ENCODE data around the gene C10orf71. TPM values are rescaled to one million over a fixed set of nuclear protein-coding genes. Genes with fewer than 3 reads are reported as not detected.

The C10orf71 gene
- total and polyA plus RNA-seq, 2 experiments from 2014 or later, result not detected

DNA sequence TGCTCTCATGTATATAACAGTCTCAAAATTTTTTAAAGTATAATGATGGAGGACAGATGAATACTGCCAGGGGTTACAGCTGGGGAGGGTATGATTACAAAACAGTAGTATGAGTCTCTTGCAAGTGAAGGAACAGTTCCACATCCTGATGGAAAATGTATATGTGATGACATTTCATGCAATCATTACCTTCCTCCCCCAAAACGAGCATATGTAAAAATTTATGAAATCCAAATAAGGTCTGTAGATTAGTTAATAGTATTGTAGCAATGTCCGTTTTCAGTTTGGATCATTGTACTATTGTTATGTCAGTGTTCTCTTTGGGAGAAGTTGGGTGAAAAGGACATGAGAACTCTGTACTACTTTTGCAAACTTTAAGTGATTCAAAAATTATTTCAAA lies 58.9 kb downstream of the C10orf71 start:
- Histone ChIP-seq H2AFZ (no peak overlapping the region), H4K20me1 (ENCODE audit: insufficient read depth, poor library complexity, severe bottlenecking) (no peaks in the 10 kb centered on the region), H3K36me3 (replicated peaks; ENCODE audit: insufficient read depth, low read depth) (no peaks in the 10 kb centered on the region), H3K4me1 (ENCODE audit: insufficient read depth) (no peaks in the 10 kb centered on the region), H3K27me3 (no peaks in the 10 kb centered on the region), H3K4me2 (no peak overlapping the region), H3K79me2 (no peaks in the 10 kb centered on the region), H3K9me3 (ENCODE audit: low read depth) (no peaks in the 10 kb centered on the region), H3K27ac (no peak overlapping the region), H3K4me3 (no peak overlapping the region), H3K9me2 (replicated peaks; ENCODE audit: insufficient read depth) (no peaks in the 10 kb centered on the region)
- DNase-seq (ENCODE audit: low spot score), result no peak
- TF ChIP-seq EZH2 (IDR thresholded peaks at IDR 0.05; ENCODE audit: borderline replicate concordance) (no peak), EZH2phosphoT487 (IDR thresholded peaks at IDR 0.05; ENCODE audit: low read depth, severe bottlenecking, unreplicated experiment) (no peak)
- TF ChIP-seq, protein P1, sequence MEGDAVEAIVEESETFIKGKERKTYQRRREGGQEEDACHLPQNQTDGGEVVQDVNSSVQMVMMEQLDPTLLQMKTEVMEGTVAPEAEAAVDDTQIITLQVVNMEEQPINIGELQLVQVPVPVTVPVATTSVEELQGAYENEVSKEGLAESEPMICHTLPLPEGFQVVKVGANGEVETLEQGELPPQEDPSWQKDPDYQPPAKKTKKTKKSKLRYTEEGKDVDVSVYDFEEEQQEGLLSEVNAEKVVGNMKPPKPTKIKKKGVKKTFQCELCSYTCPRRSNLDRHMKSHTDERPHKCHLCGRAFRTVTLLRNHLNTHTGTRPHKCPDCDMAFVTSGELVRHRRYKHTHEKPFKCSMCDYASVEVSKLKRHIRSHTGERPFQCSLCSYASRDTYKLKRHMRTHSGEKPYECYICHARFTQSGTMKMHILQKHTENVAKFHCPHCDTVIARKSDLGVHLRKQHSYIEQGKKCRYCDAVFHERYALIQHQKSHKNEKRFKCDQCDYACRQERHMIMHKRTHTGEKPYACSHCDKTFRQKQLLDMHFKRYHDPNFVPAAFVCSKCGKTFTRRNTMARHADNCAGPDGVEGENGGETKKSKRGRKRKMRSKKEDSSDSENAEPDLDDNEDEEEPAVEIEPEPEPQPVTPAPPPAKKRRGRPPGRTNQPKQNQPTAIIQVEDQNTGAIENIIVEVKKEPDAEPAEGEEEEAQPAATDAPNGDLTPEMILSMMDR (IDR thresholded peaks at IDR 0.05; ENCODE audit: poor library complexity), result no peak
- WGBS (ENCODE audit: low lambda C conversion rate, missing lambda C conversion rate), result 79% methylated on average over 2 of the region's 2 CpGs

DNA sequence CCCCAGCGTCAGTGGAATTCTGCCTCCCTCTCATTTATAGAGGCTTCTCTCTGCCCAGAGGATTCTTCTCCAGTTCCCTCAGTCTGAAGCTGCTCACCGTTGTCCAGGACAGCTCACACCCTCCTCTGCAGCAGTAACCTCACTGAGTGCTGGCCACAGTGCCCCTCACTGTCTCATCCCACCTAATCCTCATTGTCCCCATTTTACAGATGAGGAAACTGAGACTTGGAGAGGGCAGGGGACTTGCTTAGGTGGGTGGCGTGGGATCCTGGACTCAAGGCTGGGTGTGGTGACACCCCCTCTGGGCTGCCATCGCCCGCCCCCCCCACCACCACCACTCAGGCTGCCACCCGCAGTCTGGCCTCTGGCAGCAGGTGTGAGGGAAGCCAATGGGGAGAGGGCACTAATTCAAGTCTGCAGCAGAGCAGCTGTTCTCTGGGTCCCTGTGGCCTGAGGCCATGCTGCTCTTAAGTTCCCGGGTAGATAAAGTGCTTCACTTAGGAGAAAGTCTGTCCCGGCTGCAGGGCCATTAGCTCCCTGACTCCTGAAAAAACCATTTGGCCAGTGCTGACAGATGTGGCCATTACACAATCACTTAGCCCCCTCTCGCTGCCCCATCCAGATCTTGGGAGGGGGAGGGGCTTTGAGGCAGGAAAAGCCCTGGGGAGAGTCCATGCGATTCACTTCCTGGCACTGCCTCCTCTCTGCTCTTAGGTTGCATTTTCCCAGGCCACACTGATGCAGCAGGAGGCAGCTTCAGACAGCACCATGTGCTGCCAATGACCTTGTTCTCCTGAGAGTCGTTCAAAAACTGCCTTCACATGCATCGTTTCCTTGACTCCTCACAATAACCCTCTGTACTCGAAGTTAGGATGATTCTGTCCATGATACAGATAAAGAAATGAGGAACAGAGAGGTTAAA lies 60.6 kb downstream of the C10orf71 start:
- H3K4me1 ChIP-seq (ENCODE audit: insufficient read depth), result no peaks in the 10 kb centered on the region
- no peak overlapping the region for H3K27ac ChIP-seq
- H3K4me3 ChIP-seq, result no peak overlapping the region
- DNase-seq (ENCODE audit: low spot score), result no peak
- no peak overlapping the region for H3K4me2 ChIP-seq
- 46% methylated on average over 12 of the region's 13 CpGs for WGBS (ENCODE audit: low lambda C conversion rate, missing lambda C conversion rate)
- H2AFZ ChIP-seq, result no peak overlapping the region
- no peaks in the 10 kb centered on the region for H3K79me2 ChIP-seq
- no peaks in the 10 kb centered on the region for H3K9me2 ChIP-seq (replicated peaks; ENCODE audit: insufficient read depth)
- TF ChIP-seq, protein P1 (IDR thresholded peaks at IDR 0.05; ENCODE audit: poor library complexity), result no peak
- TF ChIP-seq EZH2phosphoT487 (IDR thresholded peaks at IDR 0.05; ENCODE audit: low read depth, severe bottlenecking, unreplicated experiment), result no peak
- no peak for TF ChIP-seq EZH2 (IDR thresholded peaks at IDR 0.05; ENCODE audit: borderline replicate concordance)
- no peaks in the 10 kb centered on the region for H3K27me3 ChIP-seq
- no peaks in the 10 kb centered on the region for H3K9me3 ChIP-seq (ENCODE audit: low read depth)
- H3K36me3 ChIP-seq (replicated peaks; ENCODE audit: insufficient read depth, low read depth), result no peaks in the 10 kb centered on the region
- no peaks in the 10 kb centered on the region for H4K20me1 ChIP-seq (ENCODE audit: insufficient read depth, poor library complexity, severe bottlenecking)

DNA sequence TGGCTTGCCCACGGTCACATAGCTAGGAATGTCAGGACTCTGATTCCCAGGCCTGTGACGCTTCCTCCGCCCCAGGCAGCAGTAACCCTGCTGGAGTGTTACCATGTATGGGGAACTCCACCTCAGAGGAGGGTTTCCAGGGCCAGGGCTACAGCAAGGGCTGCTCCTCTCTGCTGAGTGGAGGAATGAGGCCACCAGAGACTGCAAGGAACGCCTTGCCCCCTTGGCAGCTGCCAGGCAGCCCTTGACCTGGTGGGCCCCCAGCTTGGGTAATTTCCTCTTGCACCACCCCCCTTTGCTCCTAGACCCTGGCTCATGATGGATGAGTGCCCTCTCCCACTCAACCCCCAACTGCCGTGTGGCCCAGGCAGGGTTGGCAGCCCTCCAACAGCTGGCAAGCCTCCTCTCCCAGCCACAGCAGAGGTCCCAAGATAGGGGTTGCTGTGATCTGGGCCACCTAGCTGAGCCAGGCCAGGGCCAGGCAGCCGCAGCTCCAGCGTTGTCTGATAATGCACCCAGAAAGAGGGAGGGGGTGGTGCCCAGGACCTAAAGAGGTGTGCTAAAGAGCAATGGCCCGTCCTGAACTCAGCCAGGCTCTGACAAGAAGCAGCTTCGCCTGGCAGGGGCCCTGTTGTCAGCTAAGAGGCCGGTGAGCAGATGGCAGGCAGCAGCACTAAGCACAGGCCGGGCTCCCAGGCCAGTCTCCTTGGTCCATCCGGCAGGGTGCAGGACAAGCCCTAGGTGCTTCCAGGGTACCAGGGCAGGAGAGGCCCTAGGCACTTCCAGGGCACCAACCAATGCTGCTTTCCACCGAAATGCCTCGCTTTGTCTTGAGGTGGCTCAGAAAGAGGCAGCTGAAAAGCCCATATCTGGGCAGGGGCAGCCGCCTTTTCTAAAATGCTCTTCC lies 61.6 kb downstream of the C10orf71 start:
- WGBS (ENCODE audit: low lambda C conversion rate, missing lambda C conversion rate), result 71% methylated on average over 15 of the region's 15 CpGs
- DNase-seq (ENCODE audit: low spot score), result no peak
- Histone ChIP-seq H2AFZ (no peak overlapping the region), H3K27ac (no peak overlapping the region), H4K20me1 (ENCODE audit: insufficient read depth, poor library complexity, severe bottlenecking) (no peaks in the 10 kb centered on the region), H3K36me3 (replicated peaks; ENCODE audit: insufficient read depth, low read depth) (no peaks in the 10 kb centered on the region), H3K9me2 (replicated peaks; ENCODE audit: insufficient read depth) (no peaks in the 10 kb centered on the region), H3K4me2 (no peak overlapping the region), H3K79me2 (no peaks in the 10 kb centered on the region), H3K9me3 (ENCODE audit: low read depth) (no peaks in the 10 kb centered on the region), H3K4me3 (no peak overlapping the region), H3K4me1 (ENCODE audit: insufficient read depth) (no peaks in the 10 kb centered on the region), H3K27me3 (no peaks in the 10 kb centered on the region)
- TF ChIP-seq EZH2phosphoT487 (IDR thresholded peaks at IDR 0.05; ENCODE audit: low read depth, severe bottlenecking, unreplicated experiment) (no peak), EZH2 (IDR thresholded peaks at IDR 0.05; ENCODE audit: borderline replicate concordance) (no peak)
- TF ChIP-seq, protein P1 (IDR thresholded peaks at IDR 0.05; ENCODE audit: poor library complexity), result no peak
